ENCODE measurements around the gene CSDE1.

The CSDE1 gene

GRCh38 chr1:114746450-114747121, 11.2 kb downstream of the CSDE1 start:
- DNase-seq, result no peak

GRCh38 chr1:114745291-114745690, 12.5 kb downstream of the CSDE1 start:
- DNase-seq, result no peak

- DNase-seq, result no peak
Measured at GRCh38 chr1:114741963-114742746, 15.6 kb downstream of the CSDE1 start.

- no peak for DNase-seq
Measured at GRCh38 chr1:114740331-114740730, 17.5 kb downstream of the CSDE1 start.

- no peak for DNase-seq
Measured at GRCh38 chr1:114737314-114737849, 20.4 kb downstream of the CSDE1 start.

GRCh38 chr1:114735479-114735878, 22.3 kb downstream of the CSDE1 start:
- DNase-seq, result no peak

- DNase-seq, result no peak
Measured at GRCh38 chr1:114729782-114730181, 28.0 kb downstream of the CSDE1 start.

GRCh38 chr1:114728553-114728952, 29.2 kb downstream of the CSDE1 start:
- DNase-seq, result no peak

GRCh38 chr1:114725230-114725629, 32.6 kb downstream of the CSDE1 start:
- DNase-seq, result no peak

- no peak for DNase-seq
Measured at GRCh38 chr1:114723915-114724314, 33.9 kb downstream of the CSDE1 start.

GRCh38 chr1:114723457-114723856, 34.3 kb downstream of the CSDE1 start:
- DNase-seq, result no peak

- no peak for DNase-seq
Measured at GRCh38 chr1:114720492-114720891, 37.3 kb downstream of the CSDE1 start.

- no peak for DNase-seq
Measured at GRCh38 chr1:114719424-114719787, 38.4 kb downstream of the CSDE1 start.

GRCh38 chr1:114718661-114719423, 38.9 kb downstream of the CSDE1 start:
- DNase-seq, result no peak

- DNase-seq, result peak; percentile 95
Measured at GRCh38 chr1:114716304-114717170, 41.2 kb downstream of the CSDE1 start, which contains the start of gene NRAS. NRAS (minus strand) TSS chr1:114716771; CDS start chr1:114716160, 611 bp downstream.

- DNase-seq, result no peak
Measured at GRCh38 chr1:114715952-114716303, 41.9 kb downstream of the CSDE1 start.

- DNase-seq, result no peak
Measured at GRCh38 chr1:114712977-114713376, 44.8 kb downstream of the CSDE1 start.

- no peak for DNase-seq
Measured at GRCh38 chr1:114710360-114710759, 47.4 kb downstream of the CSDE1 start.

GRCh38 chr1:114707604-114708003, 50.2 kb downstream of the CSDE1 start:
- no peak for DNase-seq

GRCh38 chr1:114703242-114703641, 54.5 kb downstream of the CSDE1 start:
- DNase-seq, result no peak

- no peak for DNase-seq
Measured at GRCh38 chr1:114702737-114703136, 55.0 kb downstream of the CSDE1 start.

- DNase-seq, result no peak
Measured at GRCh38 chr1:114701931-114702330, 55.9 kb downstream of the CSDE1 start.

All from CD4-positive, alpha-beta T cell treated with Interleukin-17A for 4 hours (primary cell).